RPMI8226 (cell line): ENCODE results near the gene GALNT17.
A peak's percentile ranks its signal among the peaks of the same experiment; 100 is the strongest.
"Not testable (repeated sequence)": the region's sequence is repeated elsewhere in the genome, so short reads cannot be mapped to it uniquely, and the experiment has no call there.

Experiments used
- DNase-seq: peaks from one replicate; pipeline ENCODE4 v3.0.0-alpha.2; 2015

The GALNT17 gene

DNA sequence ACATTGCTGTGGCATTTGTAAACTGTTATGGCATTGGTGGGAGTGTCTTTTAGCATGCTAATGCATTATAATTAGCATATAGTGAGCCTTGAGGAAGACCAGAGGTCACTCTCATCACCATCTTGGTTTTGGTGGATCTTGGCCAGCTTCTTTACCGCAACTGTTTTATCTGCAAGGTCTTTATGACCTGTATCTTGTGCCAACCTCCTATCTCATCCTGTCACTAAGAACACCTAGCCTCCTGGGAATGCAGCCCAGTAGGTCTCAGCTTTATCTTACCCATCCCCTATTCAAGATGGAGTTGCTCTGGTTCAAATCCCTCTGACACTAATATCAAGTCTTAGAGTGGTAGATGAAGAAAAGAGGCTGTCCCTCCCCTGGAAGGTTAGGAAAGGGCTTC lies 506.2 kb downstream of the GALNT17 start:
- DNase-seq: no peak

DNA sequence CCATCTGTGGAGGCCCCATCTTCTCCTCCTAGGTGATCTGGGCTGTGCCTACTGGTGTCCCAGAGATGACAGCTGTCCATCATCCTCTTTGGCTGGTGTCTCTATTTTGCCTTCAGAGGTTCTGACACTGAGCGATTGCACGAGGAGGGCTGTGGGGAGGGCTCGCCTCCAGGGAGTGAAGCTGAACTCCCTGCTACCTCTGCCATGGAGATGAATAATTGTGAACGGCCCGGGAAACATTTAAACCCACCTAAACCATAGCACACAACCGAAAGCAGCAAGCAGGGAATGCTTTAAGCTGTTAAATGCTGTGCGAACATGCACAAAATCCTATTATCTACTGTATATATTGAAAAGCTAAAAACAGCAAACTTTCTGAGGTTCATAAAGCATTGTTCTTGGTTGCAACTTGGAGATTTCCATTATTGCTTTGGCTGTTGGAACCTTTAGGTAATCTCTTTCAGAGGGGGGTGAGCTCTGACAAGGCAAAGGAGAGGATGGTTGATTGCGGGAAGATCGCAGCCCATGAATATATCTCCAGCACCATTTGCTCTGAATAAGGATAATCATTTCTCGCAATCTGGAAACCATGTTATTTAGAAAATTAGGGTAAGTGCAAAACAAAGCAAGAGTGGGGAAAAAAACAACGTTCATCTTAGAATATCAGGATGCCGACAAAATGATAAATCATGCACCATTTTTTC lies 507.6 kb downstream of the GALNT17 start:
- no peak for DNase-seq

DNA sequence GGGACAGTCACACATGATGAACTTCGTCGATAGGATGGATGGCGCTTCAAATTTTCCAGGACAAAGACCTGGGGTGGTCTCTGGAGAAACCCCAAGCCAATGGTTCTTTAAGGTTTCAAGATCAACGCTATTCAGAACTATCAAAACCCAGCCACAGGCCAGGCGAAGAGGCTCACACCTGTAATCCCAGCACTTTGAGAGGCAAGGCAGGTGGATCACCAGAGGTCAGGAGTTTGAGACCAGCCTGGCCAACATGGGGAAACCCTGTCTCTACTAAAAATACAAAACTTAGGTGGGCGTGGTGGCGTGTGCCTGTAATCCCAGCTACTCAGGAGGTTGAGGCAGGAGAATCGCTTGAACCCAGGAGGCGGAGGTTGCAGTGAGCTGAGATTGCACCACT lies 511.1 kb downstream of the GALNT17 start:
- DNase-seq: not testable (repeated sequence)

- no peak for DNase-seq
These were observed 513.9 kb downstream of the GALNT17 start for GRCh38 chr7:71645836-71646235.

GRCh38 chr7:71649812-71650211 lies 517.9 kb downstream of the GALNT17 start:
- DNase-seq: no peak

DNA sequence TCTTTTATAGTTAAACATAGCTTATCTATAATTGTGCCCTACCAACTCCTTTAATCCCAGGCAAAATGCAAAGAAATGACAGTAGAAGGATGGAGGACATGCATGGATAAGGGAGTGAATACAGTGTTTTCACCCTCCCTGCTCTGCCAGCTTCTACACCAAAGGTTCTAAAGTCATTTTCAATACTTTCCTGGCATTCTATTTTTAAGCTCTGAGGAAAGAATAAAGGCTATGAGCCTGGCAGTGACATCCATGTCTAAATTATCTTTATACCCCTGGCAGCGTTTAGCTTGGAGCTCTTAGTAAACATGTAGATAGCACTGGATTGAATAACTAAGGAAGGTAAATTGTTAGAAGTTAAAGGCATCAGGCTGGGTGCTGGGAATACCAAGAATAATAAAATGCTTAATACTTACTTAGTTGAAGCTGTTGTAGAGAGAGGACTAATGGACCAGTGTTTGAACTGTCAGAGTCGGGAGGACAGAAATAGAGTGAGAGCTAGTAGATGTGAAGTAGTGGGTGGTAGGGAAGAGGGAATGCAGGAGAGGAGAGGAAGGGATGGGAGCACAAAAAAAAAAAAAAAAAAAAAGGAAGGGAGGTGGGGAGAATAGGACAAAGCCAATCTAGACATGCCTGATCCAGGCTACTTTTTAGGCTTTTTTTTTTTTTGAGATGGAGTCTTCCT lies 518.9 kb downstream of the GALNT17 start:
- no peak for DNase-seq

GRCh38 chr7:71652510-71652909 lies 520.6 kb downstream of the GALNT17 start:
- DNase-seq: no peak

GRCh38 chr7:71657386-71657785 lies 525.4 kb downstream of the GALNT17 start:
- DNase-seq: no peak

DNA sequence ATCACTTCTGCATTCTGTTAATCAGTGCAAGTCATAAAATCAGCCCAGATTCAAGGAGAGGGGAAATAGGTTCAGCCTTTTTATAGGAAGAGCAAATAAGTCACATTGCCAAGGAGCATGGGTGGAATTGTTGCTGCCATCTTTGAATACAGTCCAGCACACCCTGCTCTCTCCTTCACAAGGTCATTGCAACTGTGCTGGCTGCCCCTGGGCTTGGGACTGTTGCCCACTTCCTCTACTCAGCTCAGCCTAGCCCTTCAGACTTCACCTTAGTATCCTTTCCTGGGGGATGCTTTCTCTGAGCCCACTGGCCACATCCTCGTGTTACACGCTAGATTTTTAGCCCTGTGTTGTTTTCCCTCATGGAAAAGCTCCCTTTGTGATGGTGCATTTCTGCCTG lies 527.7 kb downstream of the GALNT17 start:
- DNase-seq: no peak

- peak; percentile 7 for DNase-seq
These were observed 529.8 kb downstream of the GALNT17 start for GRCh38 chr7:71661671-71662224.

DNA sequence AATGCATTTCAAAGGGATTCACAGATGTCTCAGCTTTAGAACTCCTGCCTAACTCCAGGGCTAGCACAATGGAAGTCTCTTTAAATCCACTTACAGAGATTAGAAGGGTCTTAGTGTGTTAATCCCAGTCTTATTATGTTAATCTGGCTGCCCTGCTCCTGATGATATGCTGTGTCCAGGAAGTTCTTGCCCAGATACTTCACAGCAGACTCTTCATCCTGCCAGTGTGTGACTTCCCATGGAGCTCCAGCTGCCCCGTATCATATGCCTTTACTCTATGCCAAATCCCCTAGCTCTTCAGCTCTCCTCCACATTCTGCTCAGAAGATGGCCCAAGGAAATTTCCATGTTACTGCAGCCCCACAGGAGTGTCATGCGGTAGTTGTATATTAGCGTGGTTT lies 533.8 kb downstream of the GALNT17 start:
- DNase-seq: no peak

- no peak for DNase-seq
These were observed 536.6 kb downstream of the GALNT17 start for GRCh38 chr7:71668572-71668971.

DNA sequence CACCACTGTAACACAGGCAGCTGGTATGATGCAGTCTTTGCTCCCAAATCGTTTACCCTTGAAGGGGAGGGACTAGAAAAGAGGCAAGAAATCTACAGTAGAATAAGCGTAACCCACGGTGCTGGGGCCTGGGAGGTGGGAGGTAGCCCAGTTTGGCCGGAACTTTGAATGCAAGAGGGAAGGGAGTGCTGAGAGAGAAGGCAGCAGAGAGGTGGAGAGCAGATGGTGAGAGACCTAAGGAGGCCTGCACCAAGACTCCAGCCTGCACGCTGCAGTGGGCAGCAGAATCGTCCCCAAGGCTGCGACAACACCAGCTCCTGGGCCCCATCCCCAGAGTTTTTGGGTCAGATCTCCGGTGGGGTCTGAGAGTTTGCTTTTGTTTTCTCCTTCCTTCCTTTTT lies 547.5 kb downstream of the GALNT17 start:
- no peak for DNase-seq

GRCh38 chr7:71682181-71682580 lies 550.2 kb downstream of the GALNT17 start:
- no peak for DNase-seq

- DNase-seq: no peak
These were observed 551.2 kb downstream of the GALNT17 start for GRCh38 chr7:71682841-71683781.

DNA sequence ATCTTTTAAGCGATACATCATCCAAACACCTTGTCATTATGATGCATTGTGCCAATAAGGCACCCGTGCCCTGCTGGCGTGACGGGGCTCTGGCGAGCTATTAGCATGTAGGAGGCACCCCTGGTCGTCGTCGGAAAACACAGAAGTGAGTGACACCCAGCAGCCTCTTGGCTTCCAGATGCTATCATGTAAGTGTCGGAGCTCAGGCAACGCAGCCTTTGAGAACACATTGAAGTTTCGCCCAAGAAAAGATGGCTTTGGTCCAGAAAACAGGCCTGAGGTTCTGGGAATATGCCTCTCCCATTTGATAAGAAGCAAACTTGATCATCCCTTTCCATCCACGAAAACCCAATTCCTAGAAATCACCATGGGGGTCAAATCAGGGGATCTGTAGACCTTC lies 555.3 kb downstream of the GALNT17 start:
- no peak for DNase-seq

GRCh38 chr7:71687831-71688599 lies 556.1 kb downstream of the GALNT17 start:
- no peak for DNase-seq

- DNase-seq: no peak
These were observed 559.6 kb downstream of the GALNT17 start for GRCh38 chr7:71691538-71691937.

- no peak for DNase-seq
These were observed 562.7 kb downstream of the GALNT17 start for GRCh38 chr7:71694665-71695064.

GRCh38 chr7:71695186-71695585 lies 563.2 kb downstream of the GALNT17 start:
- no peak for DNase-seq

DNA sequence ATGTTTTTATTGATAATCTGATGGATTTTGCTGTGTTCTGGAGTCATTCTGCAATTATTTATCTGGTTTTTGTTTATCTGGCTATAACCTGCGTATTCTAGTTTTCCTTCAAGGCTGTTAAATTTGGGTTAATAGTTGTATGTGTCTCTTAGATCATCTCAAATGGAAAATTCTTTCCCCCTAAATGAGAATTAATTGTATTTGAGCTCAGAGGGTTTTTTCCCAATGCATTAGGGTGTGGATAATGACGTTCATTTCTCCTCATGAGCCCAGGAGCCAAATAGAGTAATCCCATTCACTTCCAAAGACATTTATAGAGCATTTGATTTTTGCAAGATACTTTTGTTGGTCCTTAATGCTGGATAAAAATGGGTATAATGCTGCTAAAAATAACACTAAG lies 564.6 kb downstream of the GALNT17 start:
- no peak for DNase-seq

DNA sequence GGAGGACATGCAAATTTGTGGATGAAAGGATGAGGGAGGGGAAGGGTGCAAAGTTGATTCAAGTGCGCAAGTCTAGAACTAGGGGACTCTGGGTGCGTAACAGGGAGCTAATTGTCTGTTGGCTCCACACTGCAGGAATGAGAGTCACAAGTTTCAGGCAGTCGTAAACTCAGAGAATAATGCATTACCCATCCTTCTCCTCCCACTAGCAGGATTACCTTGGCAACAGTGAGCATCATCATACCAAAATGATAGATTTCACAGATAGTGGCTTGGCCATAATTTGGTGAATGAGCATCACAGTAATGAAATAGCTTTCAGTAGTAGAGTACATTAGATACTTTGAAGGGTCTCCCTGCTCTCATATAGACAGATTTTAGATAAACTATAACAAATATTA lies 565.5 kb downstream of the GALNT17 start:
- no peak for DNase-seq

- no peak for DNase-seq
These were observed 573.3 kb downstream of the GALNT17 start for GRCh38 chr7:71705217-71705616.
